Osteocyte (in vitro differentiated cells): ENCODE measurements around the gene TSPAN2. TPM values are rescaled to one million over a fixed set of nuclear protein-coding genes. Genes with fewer than 3 reads are reported as not detected.

Experiments used
- DNase-seq: peaks from one replicate; pipeline ENCODE4 v3.0.0; 2021; ENCODE audit warnings: mixed read lengths; ENCODE audit not compliant: unreplicated experiment; ENCODE audit errors: extremely low spot score
- H3K27ac Mint-ChIP-seq: one replicate; pipeline ENCODE4 v1.8.0; 2021; ENCODE audit warnings: mild to moderate bottlenecking, mixed read lengths; ENCODE audit not compliant: unreplicated experiment
- H3K27me3 Mint-ChIP-seq: one replicate; pipeline ENCODE4 v1.8.0; 2021; ENCODE audit warnings: mixed read lengths; ENCODE audit not compliant: unreplicated experiment
- H3K36me3 Mint-ChIP-seq: one replicate; pipeline ENCODE4 v1.8.0; 2021; ENCODE audit warnings: mixed read lengths; ENCODE audit not compliant: unreplicated experiment
- H3K4me1 Mint-ChIP-seq: one replicate; pipeline ENCODE4 v1.8.0; 2021; ENCODE audit warnings: mixed read lengths; ENCODE audit not compliant: unreplicated experiment
- H3K4me3 Mint-ChIP-seq: one replicate; pipeline ENCODE4 v1.8.0; 2021; ENCODE audit warnings: mild to moderate bottlenecking, moderate library complexity, mixed read lengths; ENCODE audit not compliant: unreplicated experiment
- H3K9me3 Mint-ChIP-seq: one replicate; pipeline ENCODE4 v1.8.0; 2021; ENCODE audit warnings: mixed read lengths; ENCODE audit not compliant: unreplicated experiment
- CTCF ChIP-seq: fragments of 200-600 bp; sonication (generic); IDR thresholded peaks from 2 replicates; pipeline ENCODE4 v1.5.0; 2021; ENCODE audit warnings: antibody characterized with exemption, mild to moderate bottlenecking, moderate library complexity
- total RNA-seq: library from RNA; stranded (reverse); gene quantifications from 2 replicates; pipeline ENCODE4 v1.2.1, GENCODE V29; 2021

TSPAN2 gene
- total RNA-seq, 1 donor from 2014 or later, result 3.5 TPM

GRCh38 chr1:115073298-115074087 is 15.8 kb downstream of the TSPAN2 start:
- H3K4me3 Mint-ChIP-seq, result no peak overlapping the region
- H3K27ac Mint-ChIP-seq, result no peak overlapping the region
- TF ChIP-seq CTCF, result no peak
- no peaks in the 10 kb centered on the region for H3K9me3 Mint-ChIP-seq
- peaks cover 10% of the 10 kb centered on the region for H3K27me3 Mint-ChIP-seq
- H3K36me3 Mint-ChIP-seq, result no peaks in the 10 kb centered on the region
- peaks cover 13% of the 10 kb centered on the region for H3K4me1 Mint-ChIP-seq
- DNase-seq, result no peak

DNA sequence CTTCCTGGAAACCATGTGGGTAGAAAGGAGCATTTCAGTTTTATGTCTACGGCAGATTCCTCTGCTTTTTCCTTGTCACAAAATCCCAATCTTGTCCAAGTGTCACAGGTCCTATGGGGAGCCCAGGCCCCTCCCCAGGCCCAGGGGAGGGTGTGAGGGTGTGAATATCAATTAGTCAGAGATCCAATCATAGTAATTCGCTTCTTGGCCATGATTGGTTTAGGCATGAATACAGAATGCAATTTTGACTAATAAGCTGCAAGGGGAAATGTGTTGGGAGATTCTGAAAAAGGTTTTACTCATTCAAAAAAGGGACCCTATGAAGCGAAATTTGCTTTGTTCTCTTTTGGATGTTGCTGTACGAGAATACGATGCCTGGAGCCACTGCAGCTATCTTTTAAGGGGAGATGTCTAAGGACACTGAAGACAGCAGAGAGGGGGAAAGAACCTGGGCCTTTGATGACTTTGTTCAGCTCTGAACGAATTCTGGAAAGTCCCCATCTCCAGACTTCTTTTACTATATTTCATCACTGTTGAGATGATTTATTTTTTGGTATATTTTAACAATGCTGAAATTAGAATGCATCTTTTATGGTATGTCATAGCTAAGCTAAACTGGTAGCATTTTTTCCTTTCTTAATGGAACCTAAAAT is 18.2 kb downstream of the TSPAN2 start:
- H3K36me3 Mint-ChIP-seq, result no peaks in the 10 kb centered on the region
- no peak overlapping the region for H3K4me3 Mint-ChIP-seq
- H3K9me3 Mint-ChIP-seq, result peaks cover 2% of the 10 kb centered on the region
- H3K4me1 Mint-ChIP-seq, result peaks cover 20% of the 10 kb centered on the region
- no peak for TF ChIP-seq CTCF
- DNase-seq, result no peak
- H3K27ac Mint-ChIP-seq, result no peak overlapping the region
- peaks cover 9% of the 10 kb centered on the region for H3K27me3 Mint-ChIP-seq

GRCh38 chr1:115069659-115070308 is 19.5 kb downstream of the TSPAN2 start:
- Mint-ChIP-seq H3K9me3 (peaks cover 6% of the 10 kb centered on the region), H3K4me1 (peaks cover 15% of the 10 kb centered on the region), H3K27ac (no peak overlapping the region), H3K4me3 (no peak overlapping the region), H3K27me3 (no peaks in the 10 kb centered on the region), H3K36me3 (no peaks in the 10 kb centered on the region)
- TF ChIP-seq CTCF, result no peak
- no peak for DNase-seq

DNA sequence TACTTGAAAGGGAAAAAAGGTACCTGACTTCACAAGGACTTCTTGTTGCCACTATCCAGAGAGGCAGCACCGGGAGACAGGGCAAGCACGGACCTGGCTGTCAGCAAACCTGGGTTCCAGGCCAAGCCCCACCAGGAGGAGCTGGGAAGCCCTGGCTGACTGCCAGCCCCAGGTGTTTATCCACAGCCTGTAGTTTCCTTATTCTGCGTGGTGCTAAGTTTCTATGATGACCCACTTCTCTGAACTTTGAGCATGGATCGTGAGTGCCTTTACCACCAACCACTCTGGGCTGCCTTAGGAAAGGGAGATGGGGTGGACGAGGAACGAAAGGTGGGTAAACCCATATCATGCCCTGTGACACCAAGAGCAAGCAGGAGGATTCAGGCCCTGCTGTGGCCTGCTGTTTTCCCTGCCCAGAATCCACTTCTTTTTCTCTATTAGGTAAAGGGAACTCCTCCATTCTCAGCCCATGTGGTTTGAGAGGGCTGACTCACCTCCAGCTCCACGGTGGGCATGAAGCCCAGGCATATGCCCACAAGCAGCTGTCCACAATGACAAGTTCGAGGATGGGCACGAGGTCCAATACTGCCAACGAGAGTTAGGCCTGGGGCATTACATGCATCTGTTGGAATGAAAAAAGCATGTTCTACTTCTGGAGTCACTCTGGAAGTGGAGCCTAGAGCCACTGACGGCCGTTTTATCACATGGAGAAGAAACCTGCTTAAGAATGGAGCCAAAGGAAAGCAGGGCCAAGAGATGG is 20.3 kb downstream of the TSPAN2 start:
- Mint-ChIP-seq H3K9me3 (peaks cover 6% of the 10 kb centered on the region), H3K4me1 (peaks cover 8% of the 10 kb centered on the region), H3K36me3 (no peaks in the 10 kb centered on the region), H3K27me3 (no peaks in the 10 kb centered on the region), H3K4me3 (no peak overlapping the region), H3K27ac (no peak overlapping the region)
- no peak for TF ChIP-seq CTCF
- DNase-seq, result no peak
